HG03095 (cell line): Measurements from ENCODE around the gene ACTL8.

Experiments
- ATAC-seq: cut with Tn5 transposase; IDR thresholded peaks from one replicate; pipeline ENCODE4 v1.9.1; 2021; ENCODE audit warnings: moderate library complexity; ENCODE audit not compliant: unreplicated experiment

ACTL8 gene

DNA sequence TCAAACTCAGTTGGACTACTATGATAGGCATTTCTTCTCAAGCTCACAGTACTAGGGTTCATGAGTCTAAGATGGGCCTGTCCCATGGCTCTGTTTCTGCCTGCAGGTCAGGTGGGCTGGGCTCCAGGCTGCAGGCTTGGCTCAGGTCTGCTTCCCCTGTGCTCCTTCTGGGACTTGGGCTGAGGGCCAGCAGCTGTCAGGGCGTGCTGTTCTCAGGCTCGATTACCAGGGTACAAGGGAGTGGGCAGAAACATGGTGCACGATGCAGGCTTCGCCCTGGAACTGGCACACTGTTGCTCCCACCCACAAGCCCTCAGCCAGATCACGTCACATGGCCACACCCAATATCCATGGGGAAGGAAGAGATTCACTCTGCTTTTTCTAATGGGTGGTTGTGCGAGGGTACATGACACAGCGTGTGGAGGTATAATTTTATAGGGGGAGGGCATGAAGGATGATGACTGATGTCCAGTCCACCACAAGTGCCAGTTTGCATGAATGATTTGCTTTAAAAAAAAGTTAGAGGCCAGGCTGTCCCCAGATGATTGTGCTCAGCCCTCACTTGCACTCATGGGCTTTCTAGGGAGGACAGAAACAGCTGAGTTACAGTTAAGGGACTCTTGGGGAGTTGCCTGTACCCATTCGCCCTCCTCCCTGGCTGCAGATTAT lies 118.0 kb downstream of the ACTL8 start:
- ATAC-seq: no peak

DNA sequence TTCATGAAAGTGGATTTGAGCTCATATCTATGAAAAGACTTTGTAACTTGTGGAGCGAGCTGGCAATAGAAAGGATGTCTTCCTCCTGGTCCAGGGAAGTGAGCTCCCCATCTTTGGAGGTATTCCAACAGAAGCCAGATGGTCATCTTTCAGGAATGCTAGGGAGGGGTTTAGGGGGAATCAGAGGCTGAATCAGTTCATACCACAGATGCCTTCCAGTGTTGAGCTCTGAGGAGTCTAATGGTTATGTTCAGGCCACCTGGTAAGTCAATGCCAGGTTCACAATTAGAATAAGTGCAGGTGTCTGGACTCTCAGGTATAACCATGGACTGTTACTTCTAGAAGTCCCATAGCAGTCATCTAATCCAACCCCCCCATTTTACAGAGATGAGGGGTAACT lies 119.1 kb downstream of the ACTL8 start:
- ATAC-seq: no peak

DNA sequence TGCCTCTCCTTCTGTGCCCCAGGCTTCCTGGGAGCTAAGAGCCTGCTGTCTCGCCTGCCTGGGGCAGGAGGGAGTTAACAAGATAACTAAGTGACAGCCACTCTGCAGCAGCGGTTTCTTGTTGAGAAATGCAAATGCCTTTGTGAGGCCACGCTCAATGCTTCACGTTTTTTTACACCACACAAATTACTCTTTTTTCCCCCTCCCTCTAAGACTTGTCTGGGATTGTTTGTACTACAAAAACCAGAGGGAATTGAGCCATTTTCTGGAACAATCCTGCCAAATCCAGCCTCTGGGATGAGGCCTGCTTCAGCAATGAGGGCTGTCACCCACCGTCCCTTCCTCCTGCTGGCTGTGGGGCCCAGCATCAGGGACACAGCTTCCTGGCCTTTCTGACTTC lies 119.6 kb downstream of the ACTL8 start:
- ATAC-seq: no peak

DNA sequence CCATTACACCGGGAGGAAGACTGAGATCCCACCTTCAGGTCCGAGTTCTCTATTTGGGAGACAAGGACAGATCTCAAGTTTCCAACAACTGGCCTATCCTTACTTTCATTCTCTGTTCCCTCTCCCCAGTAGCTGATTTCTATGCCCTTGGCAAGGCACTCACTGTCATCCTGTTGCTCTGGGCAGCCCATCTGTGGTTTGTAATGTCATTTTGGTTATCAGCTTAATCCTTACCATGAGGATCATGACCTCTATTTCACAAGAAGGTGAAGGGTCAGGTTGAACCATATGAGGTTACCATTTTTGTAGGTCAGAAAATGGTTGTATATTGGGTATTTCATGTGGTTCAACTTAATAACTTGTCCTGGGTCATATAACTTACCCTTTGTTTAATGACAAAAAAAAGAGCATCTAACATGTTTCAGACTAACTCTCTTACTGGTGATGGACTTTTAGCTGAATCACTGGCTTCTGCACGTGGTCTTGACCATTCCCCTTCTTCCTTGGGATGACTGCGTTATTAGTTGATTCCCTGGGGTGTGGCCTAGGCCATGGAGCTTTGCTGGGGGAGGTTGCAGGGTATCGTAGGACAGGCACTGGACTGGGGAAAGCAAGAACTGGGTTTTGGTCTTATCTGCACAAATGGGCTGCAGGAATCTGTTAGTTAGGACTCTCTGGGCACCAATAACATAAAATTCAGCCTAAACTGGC lies 120.2 kb downstream of the ACTL8 start:
- ATAC-seq: no peak

DNA sequence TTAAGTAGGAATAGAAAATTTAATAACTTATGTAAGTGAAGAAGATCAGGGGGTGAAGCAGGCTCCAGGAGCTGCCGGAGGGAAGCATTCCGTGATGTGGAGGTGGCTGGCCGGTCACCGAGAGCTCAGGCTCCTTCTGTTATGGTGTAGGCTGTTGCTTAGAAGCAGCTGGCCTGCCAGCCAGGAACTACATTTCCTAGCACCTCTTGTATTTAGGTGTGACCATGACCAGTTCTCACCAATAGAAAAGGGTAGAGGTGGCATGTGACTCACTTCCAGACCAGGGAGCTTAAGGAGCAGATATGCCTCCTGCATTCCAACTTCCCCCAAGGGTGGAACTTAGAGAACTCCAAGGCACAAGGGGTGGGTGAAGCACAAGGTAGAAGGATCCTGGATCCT lies 120.7 kb downstream of the ACTL8 start:
- ATAC-seq: no peak
